Activated CD8-positive, alpha-beta T cell treated with anti-CD3 and anti-CD28 coated beads, Interleukin-2, amount 10 ng/mL, durations not matched to agents 7 days and 5 days (primary cell): ENCODE data around the gene RAVER1. TPM values are rescaled to one million over a fixed set of nuclear protein-coding genes. Genes with fewer than 3 reads are reported as not detected.

Experiments
- ATAC-seq: fragments of 150-1000 bp; cut with Tn5 transposase; one replicate; pipeline ENCODE4 v1.10.0; 2021; ENCODE audit warnings: moderate library complexity
- CTCF ChIA-PET: fragments of 350-600 bp; sonication (Branson Sonifier 250); formaldehyde crosslinking; loops from one replicate; lab custom pipeline; 2021; ENCODE audit warnings: antibody characterized with exemption; lab: Charles Lee
- POLR2A ChIA-PET: fragments of 350-600 bp; sonication (Branson Sonifier 250); formaldehyde crosslinking; loops from one replicate; lab custom pipeline; 2021; ENCODE audit warnings: antibody characterized with exemption; lab: Charles Lee
- DNase-seq: peaks from one replicate; pipeline ENCODE4 v3.0.0-alpha.2; 2020
- H3K27ac Mint-ChIP-seq: one replicate; pipeline ENCODE4 v1.8.0; 2021; ENCODE audit warnings: mild to moderate bottlenecking, mixed read lengths
- H3K27me3 Mint-ChIP-seq: one replicate; pipeline ENCODE4 v1.8.0; 2021; ENCODE audit warnings: low read depth, mixed read lengths
- H3K36me3 Mint-ChIP-seq: one replicate; pipeline ENCODE4 v1.8.0; 2021; ENCODE audit warnings: low read depth, mixed read lengths
- H3K4me1 Mint-ChIP-seq: one replicate; pipeline ENCODE4 v1.8.0; 2021; ENCODE audit warnings: low read depth, mixed read lengths
- H3K4me3 Mint-ChIP-seq: one replicate; pipeline ENCODE4 v1.8.0; 2021; ENCODE audit warnings: mild to moderate bottlenecking, mixed read lengths
- H3K9me3 Mint-ChIP-seq: one replicate; pipeline ENCODE4 v1.8.0; 2022; ENCODE audit warnings: mixed read lengths; ENCODE audit not compliant: insufficient read depth
- total RNA-seq, 2 experiments: library from RNA; stranded (reverse); gene quantifications; one replicate each; pipeline ENCODE4 v1.2.3, GENCODE V29; 2021

Gene RAVER1
- total RNA-seq, 2 experiments from 2014 or later, result 79.8 to 91.7 TPM

GRCh38 chr19:10274589-10274988 lies 58.7 kb downstream of the RAVER1 start:
- Mint-ChIP-seq H3K27ac (peak overlapping the region; percentile 4), H3K4me3 (no peak overlapping the region), H3K36me3 (peaks cover 26% of the 10 kb centered on the region), H3K4me1 (peaks cover 48% of the 10 kb centered on the region), H3K9me3 (no peaks in the 10 kb centered on the region), H3K27me3 (no peaks in the 10 kb centered on the region)
- no peak for ATAC-seq
- DNase-seq, result no peak
- ChIA-PET CTCF (interaction anchor here (1.2 to 10.8 kb wide), 2 partner anchors 15 to 111 kb away, joined by 9 to 383 read pairs; partner anchors contain the start of gene TYK2), POLR2A (no interaction called here)

GRCh38 chr19:10271543-10272086 lies 61.7 kb downstream of the RAVER1 start:
- H3K9me3 Mint-ChIP-seq, result no peaks in the 10 kb centered on the region

GRCh38 chr19:10270616-10271394 lies 62.5 kb downstream of the RAVER1 start, which contains the start of gene ICAM1:
TSS of gene ICAM1 (plus strand) at chr19:10271120. CDS start at chr19:10271160, 40 bp downstream.
- ATAC-seq (peak; percentile 68), DNase-seq (peak; percentile 88)
- ChIA-PET POLR2A (interaction anchor here (0.6 to 4.0 kb wide), 23 partner anchors 8 to 284 kb away, joined by 3 to 54 read pairs (median 6); partner anchors contain the start of genes CDC37, DNMT1, ICAM4 and ICAM5), CTCF (interaction anchor here (0.7 to 10.8 kb wide), 26 partner anchors 9 to 340 kb away, joined by 3 to 383 read pairs (median 6); partner anchors contain the start of genes CDC37, ICAM4, ICAM5 and PDE4A)
- H3K9me3 Mint-ChIP-seq, result no peaks in the 10 kb centered on the region
- no peaks in the 10 kb centered on the region for H3K27me3 Mint-ChIP-seq
- H3K4me1 Mint-ChIP-seq, result peaks cover 40% of the 10 kb centered on the region
- H3K4me3 Mint-ChIP-seq, result peak within 1 kb of the TSS; percentile 82
- H3K36me3 Mint-ChIP-seq, result peaks cover 14% of the 10 kb centered on the region
- peak within 1 kb of the TSS; percentile 93 for H3K27ac Mint-ChIP-seq

More at GRCh38 chr19:10271543-10272086, 61.7 kb downstream of the RAVER1 start:
- no peaks in the 10 kb centered on the region for H3K27me3 Mint-ChIP-seq
- ATAC-seq (peak; percentile 0), DNase-seq (peak; percentile 37)
- H3K27ac Mint-ChIP-seq, result peak overlapping the region; percentile 93
- peaks cover 14% of the 10 kb centered on the region for H3K36me3 Mint-ChIP-seq
- peaks cover 40% of the 10 kb centered on the region for H3K4me1 Mint-ChIP-seq
- H3K4me3 Mint-ChIP-seq, result peak overlapping the region; percentile 82
- POLR2A ChIA-PET, result interaction anchor here (0.6 to 4.0 kb wide), 22 partner anchors 8 to 290 kb away, joined by 3 to 54 read pairs (median 5); partner anchors contain the start of genes CDC37, ICAM4, ICAM5 and RAVER1
- CTCF ChIA-PET, result interaction anchor here (0.7 to 10.8 kb wide), 20 partner anchors 8 to 341 kb away, joined by 3 to 383 read pairs (median 7); partner anchors contain the start of genes CDC37, ICAM4, ICAM5 and PDE4A

- peaks cover 40% of the 10 kb centered on the region for H3K4me1 Mint-ChIP-seq
- H3K4me3 Mint-ChIP-seq, result peak overlapping the region; percentile 82
- H3K27ac Mint-ChIP-seq, result peak overlapping the region; percentile 93
- DNase-seq (peak; percentile 87), ATAC-seq (peak; percentile 70)
- no peaks in the 10 kb centered on the region for H3K9me3 Mint-ChIP-seq
- no peaks in the 10 kb centered on the region for H3K27me3 Mint-ChIP-seq
- POLR2A ChIA-PET, result interaction anchor here (1.2 to 4.0 kb wide), 16 partner anchors 8 to 148 kb away, joined by 3 to 54 read pairs (median 9); partner anchors contain the start of genes CDC37, DNMT1, ICAM4 and ICAM5
- peaks cover 11% of the 10 kb centered on the region for H3K36me3 Mint-ChIP-seq
- CTCF ChIA-PET, result interaction anchor here (0.7 to 10.8 kb wide), 20 partner anchors 10 to 185 kb away, joined by 3 to 383 read pairs (median 7); partner anchors contain the start of genes CDC37, ICAM4, ICAM5 and PDE4A
Measured at GRCh38 chr19:10270180-10270615, 63.1 kb downstream of the RAVER1 start.

DNA sequence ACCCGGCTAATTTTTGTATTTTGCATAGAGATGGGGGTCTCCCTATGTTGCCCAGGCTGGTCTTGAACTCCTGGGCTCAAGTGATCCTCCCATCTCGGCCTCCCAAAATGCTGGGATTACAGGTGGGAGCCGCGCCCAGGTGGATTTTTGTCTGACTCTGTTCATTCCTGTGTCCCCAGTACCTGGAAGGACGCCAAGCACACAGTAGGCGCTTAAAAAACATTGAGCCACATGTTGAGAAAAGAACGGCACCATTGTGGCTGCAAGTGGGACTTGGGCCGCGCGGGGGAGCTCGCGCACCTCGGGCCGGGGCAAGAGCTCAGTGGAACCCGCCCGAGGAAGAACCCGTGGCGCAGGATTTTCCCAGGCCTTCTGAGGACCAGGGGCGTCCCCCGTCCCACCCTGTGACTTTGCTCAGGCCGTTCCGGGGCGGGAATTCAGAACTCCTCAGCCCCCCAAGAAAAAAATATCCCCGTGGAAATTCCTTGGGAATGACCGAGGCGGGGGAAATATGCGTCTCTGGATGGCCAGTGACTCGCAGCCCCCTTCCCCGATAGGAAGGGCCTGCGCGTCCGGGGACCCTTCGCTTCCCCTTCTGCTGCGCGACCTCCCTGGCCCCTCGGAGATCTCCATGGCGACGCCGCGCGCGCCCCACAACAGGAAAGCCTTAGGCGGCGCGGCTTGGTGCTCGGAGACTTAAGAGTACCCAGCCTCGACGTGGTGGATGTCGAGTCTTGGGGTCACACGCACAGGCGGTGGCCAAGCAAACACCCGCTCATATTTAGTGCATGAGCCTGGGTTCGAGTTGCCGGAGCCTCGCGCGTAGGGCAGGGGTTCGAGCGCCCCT lies 63.8 kb downstream of the RAVER1 start:
- H3K36me3 Mint-ChIP-seq, result peaks cover 6% of the 10 kb centered on the region
- POLR2A ChIA-PET, result interaction anchor here (0.6 to 4.0 kb wide), 15 partner anchors 7 to 149 kb away, joined by 3 to 54 read pairs (median 10); partner anchors contain the start of genes CDC37, DNMT1, ICAM4 and ICAM5

GRCh38 chr19:10268071-10268470 lies 65.3 kb downstream of the RAVER1 start:
- CTCF ChIA-PET, result interaction anchor here (6.1 to 10.8 kb wide), 2 partner anchors 9 to 118 kb away, joined by 96 to 383 read pairs; partner anchors contain the start of gene TYK2
- POLR2A ChIA-PET, result interaction anchor here (4.0 kb wide), 1 partner anchor 8 kb away, joined by 26 read pairs; no protein-coding TSS in a partner anchor
- ATAC-seq, result no peak
- H3K9me3 Mint-ChIP-seq, result no peaks in the 10 kb centered on the region
- H3K27me3 Mint-ChIP-seq, result no peaks in the 10 kb centered on the region
- H3K36me3 Mint-ChIP-seq, result peaks cover 4% of the 10 kb centered on the region
- no peak overlapping the region for H3K4me3 Mint-ChIP-seq
- no peak overlapping the region for H3K27ac Mint-ChIP-seq
- DNase-seq, result no peak
- peaks cover 33% of the 10 kb centered on the region for H3K4me1 Mint-ChIP-seq

More for the DNA sequence above, 63.8 kb downstream of the RAVER1 start:
- no peaks in the 10 kb centered on the region for H3K9me3 Mint-ChIP-seq
- DNase-seq (peak; percentile 92), ATAC-seq (peak; percentile 69)
- H3K4me1 Mint-ChIP-seq, result peaks cover 35% of the 10 kb centered on the region
- H3K27ac Mint-ChIP-seq, result peak overlapping the region; percentile 93
- peak overlapping the region; percentile 82 for H3K4me3 Mint-ChIP-seq
- CTCF ChIA-PET, result interaction anchor here (0.6 to 10.8 kb wide), 26 partner anchors 9 to 589 kb away, joined by 3 to 383 read pairs (median 4); partner anchors contain the start of genes CDC37, ICAM4, ICAM5 and PDE4A
- no peaks in the 10 kb centered on the region for H3K27me3 Mint-ChIP-seq

DNA sequence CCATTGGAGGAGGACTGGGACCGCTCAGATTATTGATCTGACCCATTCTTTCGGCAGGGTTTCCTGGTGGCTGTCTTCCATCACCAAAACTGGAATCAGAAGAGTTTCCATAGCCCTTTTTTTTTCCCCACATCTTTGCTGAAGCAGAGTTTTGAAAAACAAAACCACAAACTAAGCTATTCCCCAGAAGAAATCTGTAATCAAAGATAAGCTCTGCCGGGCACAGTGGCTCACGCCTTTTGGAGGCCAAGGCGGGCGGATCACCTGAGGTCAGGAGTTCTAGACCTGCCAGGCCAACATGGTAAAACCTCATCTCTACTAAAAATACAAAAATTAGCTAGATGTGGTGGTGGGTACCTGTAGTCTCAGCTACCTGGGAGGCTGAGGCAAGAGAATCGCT lies 66.6 kb downstream of the RAVER1 start:
- Mint-ChIP-seq H3K4me1 (peaks cover 23% of the 10 kb centered on the region), H3K36me3 (no peaks in the 10 kb centered on the region), H3K27ac (no peak overlapping the region), H3K9me3 (no peaks in the 10 kb centered on the region), H3K27me3 (no peaks in the 10 kb centered on the region), H3K4me3 (no peak overlapping the region)
- no peak for ATAC-seq
- ChIA-PET POLR2A (interaction anchor here (0.7 kb wide), 1 partner anchor 118 kb away, joined by 3 read pairs; no protein-coding TSS in a partner anchor), CTCF (interaction anchor here (0.9 to 10.8 kb wide), 3 partner anchors 7 to 119 kb away, joined by 3 to 383 read pairs (median 96); partner anchors contain the start of gene TYK2)
- no peak for DNase-seq

Other genes starting within 250 kb of the RAVER1 start
- gene SHFL, start 247.2 kb downstream of the RAVER1 start, total RNA-seq, result 10 to 100 TPM; 81.2 to 89.5 TPM
- 1 to 10 TPM; 3.7 to 3.9 TPM for gene ANGPTL6, start 230.9 kb downstream of the RAVER1 start, total RNA-seq
- 100 to 1,000 TPM; 107 to 121 TPM for gene PPAN, start 227.2 kb downstream of the RAVER1 start, total RNA-seq
- gene P2RY11, start 221.8 kb downstream of the RAVER1 start, total RNA-seq, result 10 to 100 TPM; 50.4 to 53.6 TPM
- gene EIF3G, start 213.6 kb downstream of the RAVER1 start, total RNA-seq, result 100 to 1,000 TPM; 229 to 241 TPM
- 100 to 1,000 TPM; 408 to 412 TPM for gene DNMT1, start 138.6 kb downstream of the RAVER1 start, total RNA-seq
- 1 to 10 TPM; 3.5 to 3.8 TPM for gene S1PR2, start 102.2 kb downstream of the RAVER1 start, total RNA-seq
- 10 to 100 TPM; 85.9 to 87.0 TPM for gene MRPL4, start 81.3 kb downstream of the RAVER1 start, total RNA-seq
- 10 to 100 TPM; 10.7 to 11.1 TPM for gene ICAM1, start 62.4 kb downstream of the RAVER1 start, total RNA-seq
- gene ICAM4, start 46.6 kb downstream of the RAVER1 start, total RNA-seq, result 1 to 10 TPM in 1 of 2 experiments, under 1 TPM in 1; 0.99 to 1.1 TPM
- under 1 TPM; 0.29 to 0.57 TPM for gene ICAM5, start 43.6 kb downstream of the RAVER1 start, total RNA-seq
- gene ZGLP1, start 23.7 kb downstream of the RAVER1 start, total RNA-seq, result 1 to 10 TPM; 3.4 to 3.8 TPM
- gene FDX2, start 17.5 kb downstream of the RAVER1 start, total RNA-seq, result 1 to 10 TPM; 8.2 to 9.4 TPM
- 100 to 1,000 TPM; 194 to 202 TPM for gene ICAM3, start 6.1 kb upstream of the RAVER1 start, total RNA-seq
- gene TYK2, start 47.0 kb upstream of the RAVER1 start, total RNA-seq, result 100 to 1,000 TPM; 216 to 240 TPM
- gene CDC37, start 70.0 kb upstream of the RAVER1 start, total RNA-seq, result 100 to 1,000 TPM; 264 to 288 TPM
- gene PDE4A, start 87.0 kb upstream of the RAVER1 start, total RNA-seq, result 10 to 100 TPM; 54.2 to 56.0 TPM
- 10 to 100 TPM; 89.4 to 92.1 TPM for gene KEAP1, start 169.8 kb upstream of the RAVER1 start, total RNA-seq
- under 1 TPM; 0.89 to 0.95 TPM for gene S1PR5, start 183.9 kb upstream of the RAVER1 start, total RNA-seq
- gene ATG4D, start 210.4 kb upstream of the RAVER1 start, total RNA-seq, result 10 to 100 TPM; 46.1 to 46.9 TPM
- 10 to 100 TPM; 64.0 to 72.8 TPM for gene KRI1, start 232.5 kb upstream of the RAVER1 start, total RNA-seq
- gene CDKN2D, start 235.4 kb upstream of the RAVER1 start, total RNA-seq, result 10 to 100 TPM; 86.0 to 88.7 TPM